Thyroid gland (tissue), 4 donors: ENCODE data around the gene ALOX15B. TPM values are rescaled to one million over a fixed set of nuclear protein-coding genes. Genes with fewer than 3 reads are reported as not detected.
"Not testable (repeated sequence)": the region's sequence is repeated elsewhere in the genome, so short reads cannot be mapped to it uniquely, and the experiment has no call there.

Experiments
- DNase-seq, 2 donors: peaks; one replicate each; pipeline ENCODE4 v3.0.0-alpha.2; 2019
- H3K27ac ChIP-seq, 3 donors: fragments of 200-600 bp; sonication (generic); 1 replicate in 2 of 3; 2 replicates in 1 of 3; pipeline ENCODE4 v1.5.1; 2016 to 2019; ENCODE audit warnings: mild to moderate bottlenecking in 1 of 3, moderate library complexity in 1 of 3
- H3K27me3 ChIP-seq: fragments of 200-600 bp; sonication (generic); one replicate; pipeline ENCODE4 v1.5.1; 2019
- H3K36me3 ChIP-seq, 2 donors: fragments of 200-600 bp; sonication (generic); one replicate each; pipeline ENCODE4 v1.5.1; 2016 to 2019
- H3K4me1 ChIP-seq, 2 donors: fragments of 200-600 bp; sonication (generic); one replicate each; pipeline ENCODE4 v1.5.1; 2017 to 2019
- H3K4me3 ChIP-seq, 3 donors: fragments of 200-600 bp; sonication (generic); replicated peaks in 1 of 3; 1 replicate in 2 of 3; 2 replicates in 1 of 3; pipeline ENCODE4 v1.5.1; 2016; ENCODE audit warnings: mild to moderate bottlenecking in 1 of 3
- H3K9me3 ChIP-seq: fragments of 200-600 bp; sonication (generic); one replicate; pipeline ENCODE4 v1.5.1; 2017
- POLR2A ChIP-seq, 2 donors: fragments of 450-650 bp; IDR thresholded peaks; one replicate each; pipeline ENCODE4 v1.6.1; 2017; ENCODE audit warnings: antibody characterized with exemption in 2 of 2, mild to moderate bottlenecking in 2 of 2, moderate library complexity in 1 of 2
- WGBS, 2 donors: methylation state at CpG; one replicate each; pipeline ENCODE4 v1.1.5; 2017; 5-methylcytosine and 5-hydroxymethylcytosine counted together
- intact Hi-C: fragments of 100-400 bp; cut with DNase I; formaldehyde crosslinking; loops from one replicate; pipeline ENCODE4 v1.15.1; 2023
- total RNA-seq, 4 donors: library from RNA; depleted of rRNA; stranded (reverse); fragments of >200 nt; gene quantifications; one replicate each; pipeline ENCODE4 v1.2.3, GENCODE V29; 2016
- TF ChIP-seq, protein P1 (sequence below), 6 experiments: fragments of 200-600 bp in 3 of 6; fragments of 450-650 bp in 3 of 6; sonication (generic) in 3 of 6; IDR thresholded peaks; one replicate each; pipeline ENCODE4 v1.5.1; 2016 to 2019; ENCODE audit warnings: antibody characterized with exemption in 6 of 6, mild to moderate bottlenecking in 2 of 6, inconsistent platforms in 1 of 6, moderate library complexity in 1 of 6

The ALOX15B gene
- total RNA-seq, 4 donors from 2014 or later, result 0.67 to 3.3 (median 1.1) TPM

DNA sequence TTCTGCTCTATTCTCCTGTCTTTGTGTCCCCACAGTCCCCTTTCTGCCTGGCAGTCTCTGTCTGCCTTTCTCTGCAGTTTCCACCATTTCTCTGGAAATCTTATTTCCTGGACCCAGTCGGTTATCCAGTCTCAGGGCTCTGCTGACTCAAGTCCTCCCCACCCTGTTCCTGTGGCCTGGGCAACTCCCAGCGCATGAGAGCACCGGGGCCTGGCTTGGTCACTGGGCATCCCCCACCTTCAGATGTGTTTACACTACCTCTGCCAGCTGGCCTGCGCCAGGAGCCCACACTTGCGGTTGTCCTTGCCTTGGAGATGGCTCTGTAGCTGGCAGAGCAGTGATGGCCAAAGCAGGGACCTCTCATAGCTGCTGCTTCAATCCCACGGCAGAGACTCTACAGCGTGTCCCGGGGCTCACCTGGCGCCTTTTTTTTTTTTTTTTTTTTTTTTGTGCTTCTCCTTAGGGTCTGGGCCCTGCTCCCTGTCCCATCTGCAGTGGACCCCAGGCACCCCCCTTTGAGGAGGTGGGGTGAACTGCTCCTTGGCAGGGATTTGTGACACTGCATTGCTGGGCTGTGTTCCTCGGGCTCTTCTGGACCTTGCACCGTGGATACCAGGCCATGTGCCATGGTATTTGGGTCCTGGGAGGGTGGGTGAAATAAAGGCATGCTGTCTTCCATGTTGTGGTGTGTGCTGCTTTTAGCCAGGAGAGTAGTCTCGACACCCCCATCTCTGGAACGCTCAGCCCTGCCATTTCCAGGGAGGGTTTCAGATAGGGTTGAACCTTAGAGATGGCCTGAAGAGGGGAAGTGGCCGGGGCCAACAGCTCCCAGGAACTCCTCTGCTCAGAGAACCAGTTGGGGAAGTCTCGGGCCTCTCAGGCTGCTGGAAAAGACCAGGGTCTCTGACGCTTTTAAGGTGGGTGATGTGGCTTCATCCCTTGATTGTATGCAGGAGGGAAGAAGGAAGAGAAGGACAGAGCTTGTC, 18.9 kb upstream of the ALOX15B start:
- Histone ChIP-seq H3K4me3 (no peak overlapping the region), H3K4me1 (peaks cover 25 to 39% of the 10 kb centered on the region in 2 donors), H3K9me3 (no peaks in the 10 kb centered on the region), H3K27ac (no peak overlapping the region), H3K36me3 (no peaks in the 10 kb centered on the region), H3K27me3 (no peaks in the 10 kb centered on the region)
- WGBS, 2 donors, result 78 to 88% methylated on average over 13 to 15 of the region's 16 CpGs
- DNase-seq, result peak in 1 of 2 donors; percentile 39
- TF ChIP-seq, protein P1, sequence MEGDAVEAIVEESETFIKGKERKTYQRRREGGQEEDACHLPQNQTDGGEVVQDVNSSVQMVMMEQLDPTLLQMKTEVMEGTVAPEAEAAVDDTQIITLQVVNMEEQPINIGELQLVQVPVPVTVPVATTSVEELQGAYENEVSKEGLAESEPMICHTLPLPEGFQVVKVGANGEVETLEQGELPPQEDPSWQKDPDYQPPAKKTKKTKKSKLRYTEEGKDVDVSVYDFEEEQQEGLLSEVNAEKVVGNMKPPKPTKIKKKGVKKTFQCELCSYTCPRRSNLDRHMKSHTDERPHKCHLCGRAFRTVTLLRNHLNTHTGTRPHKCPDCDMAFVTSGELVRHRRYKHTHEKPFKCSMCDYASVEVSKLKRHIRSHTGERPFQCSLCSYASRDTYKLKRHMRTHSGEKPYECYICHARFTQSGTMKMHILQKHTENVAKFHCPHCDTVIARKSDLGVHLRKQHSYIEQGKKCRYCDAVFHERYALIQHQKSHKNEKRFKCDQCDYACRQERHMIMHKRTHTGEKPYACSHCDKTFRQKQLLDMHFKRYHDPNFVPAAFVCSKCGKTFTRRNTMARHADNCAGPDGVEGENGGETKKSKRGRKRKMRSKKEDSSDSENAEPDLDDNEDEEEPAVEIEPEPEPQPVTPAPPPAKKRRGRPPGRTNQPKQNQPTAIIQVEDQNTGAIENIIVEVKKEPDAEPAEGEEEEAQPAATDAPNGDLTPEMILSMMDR (IDR thresholded peaks at IDR 0.05), result no peak
- TF ChIP-seq POLR2A (IDR thresholded peaks at IDR 0.05), result peak in 1 of 2 donors; percentile 7
- intact Hi-C loops, result no loop called here

DNA sequence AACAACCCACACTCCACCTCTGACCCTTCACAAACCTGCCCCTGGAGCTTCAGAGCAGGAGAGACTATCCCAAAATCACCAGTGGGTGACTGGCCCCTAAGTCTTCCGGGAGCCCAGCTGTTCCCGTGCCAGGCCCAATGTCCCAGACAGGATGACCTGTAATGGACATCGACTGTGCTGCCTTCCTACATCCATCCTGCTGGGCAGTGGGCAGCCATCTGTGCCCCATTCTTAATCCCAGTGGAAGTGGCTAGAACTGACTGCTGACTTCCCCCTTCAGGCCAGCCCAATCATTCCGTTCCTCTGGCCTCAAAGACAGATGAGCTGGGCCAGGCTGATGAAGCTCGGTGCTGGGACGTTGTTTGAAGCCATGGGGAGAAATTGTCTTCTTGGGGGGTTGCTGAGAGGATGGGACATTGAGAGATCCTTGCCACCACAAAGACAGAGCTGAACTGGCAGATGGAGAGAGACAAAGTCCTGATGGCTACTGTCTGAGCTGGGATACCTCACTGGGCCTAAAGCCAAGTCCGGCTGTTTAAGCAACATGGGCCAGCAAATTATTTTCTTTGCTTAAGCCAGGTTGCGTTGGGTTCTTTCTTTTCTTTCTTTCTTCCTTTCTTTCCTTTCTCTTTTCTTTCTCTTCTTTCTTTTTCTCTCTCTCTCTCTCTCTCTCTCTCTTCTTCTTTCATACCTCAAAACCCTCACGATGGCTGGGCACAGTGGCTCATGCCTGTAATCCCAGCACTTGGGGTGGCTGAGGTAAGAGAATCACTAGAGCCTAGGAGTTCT, 17.9 kb upstream of the ALOX15B start:
- H3K27me3 ChIP-seq, result no peaks in the 10 kb centered on the region
- TF ChIP-seq, protein P1 (IDR thresholded peaks at IDR 0.05), result no peak
- TF ChIP-seq POLR2A (IDR thresholded peaks at IDR 0.05), result no peak
- DNase-seq, result no peak

DNA sequence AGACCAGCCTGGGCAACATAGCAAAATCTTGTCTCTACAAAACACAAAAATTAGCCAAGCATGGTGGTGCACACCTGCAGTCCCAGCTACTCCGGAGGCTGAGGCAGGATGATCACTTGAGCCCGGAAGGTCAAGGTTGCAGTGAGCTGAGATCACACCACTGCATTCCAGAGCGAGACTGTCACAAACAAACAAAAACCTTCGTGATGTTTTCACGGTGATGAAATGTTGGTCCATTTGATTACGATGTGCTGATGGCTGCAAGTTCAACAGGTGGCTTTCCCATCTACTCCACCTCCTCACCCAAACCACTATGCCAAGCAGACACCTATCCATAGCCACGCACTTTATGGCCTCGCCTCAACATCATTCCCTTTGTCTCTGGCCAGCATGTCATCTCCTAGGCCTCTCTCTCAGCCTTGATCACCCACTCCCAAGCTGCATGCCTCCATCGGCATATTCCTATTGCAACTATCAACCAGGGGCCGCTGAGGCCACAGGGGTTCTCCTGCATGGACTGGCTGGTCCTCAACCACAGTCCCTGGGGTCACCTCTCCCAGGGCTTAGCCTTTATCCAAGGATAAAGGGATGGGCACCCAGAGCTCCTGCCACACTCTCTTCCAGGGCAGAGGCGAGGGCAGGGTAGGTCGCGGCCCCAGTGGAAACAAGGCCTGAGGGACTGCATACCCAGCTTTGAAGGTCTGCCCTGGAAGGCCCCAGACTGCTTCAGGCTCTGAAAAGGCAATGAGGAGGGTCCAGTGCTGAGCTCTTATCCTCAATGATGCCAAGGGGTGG, 17.1 kb upstream of the ALOX15B start:
- H3K36me3 ChIP-seq, result no peaks in the 10 kb centered on the region
- peaks cover 15 to 27% of the 10 kb centered on the region in 2 donors for H3K4me1 ChIP-seq
- WGBS, 2 donors, result 93% methylated on average over 10 to 13 of the region's 13 CpGs
- H3K27me3 ChIP-seq, result no peaks in the 10 kb centered on the region
- TF ChIP-seq, protein P1 (IDR thresholded peaks at IDR 0.05), result no peak
- no peak for TF ChIP-seq POLR2A (IDR thresholded peaks at IDR 0.05)
- H3K4me3 ChIP-seq, result no peak overlapping the region
- no peaks in the 10 kb centered on the region for H3K9me3 ChIP-seq
- H3K27ac ChIP-seq, result peak overlapping the region in 1 of 3 donors; percentile 59
- DNase-seq, result no peak
- intact Hi-C loops, result no loop called here

More for the DNA sequence above, 17.9 kb upstream of the ALOX15B start:
- WGBS, 2 donors, result 87 to 92% methylated on average over 7 to 9 of the region's 9 CpGs
- Histone ChIP-seq H3K9me3 (no peaks in the 10 kb centered on the region), H3K27ac (no peak overlapping the region), H3K4me1 (peaks cover 23 to 35% of the 10 kb centered on the region in 2 donors), H3K36me3 (no peaks in the 10 kb centered on the region), H3K4me3 (no peak overlapping the region)
- intact Hi-C loops, result no loop called here

DNA sequence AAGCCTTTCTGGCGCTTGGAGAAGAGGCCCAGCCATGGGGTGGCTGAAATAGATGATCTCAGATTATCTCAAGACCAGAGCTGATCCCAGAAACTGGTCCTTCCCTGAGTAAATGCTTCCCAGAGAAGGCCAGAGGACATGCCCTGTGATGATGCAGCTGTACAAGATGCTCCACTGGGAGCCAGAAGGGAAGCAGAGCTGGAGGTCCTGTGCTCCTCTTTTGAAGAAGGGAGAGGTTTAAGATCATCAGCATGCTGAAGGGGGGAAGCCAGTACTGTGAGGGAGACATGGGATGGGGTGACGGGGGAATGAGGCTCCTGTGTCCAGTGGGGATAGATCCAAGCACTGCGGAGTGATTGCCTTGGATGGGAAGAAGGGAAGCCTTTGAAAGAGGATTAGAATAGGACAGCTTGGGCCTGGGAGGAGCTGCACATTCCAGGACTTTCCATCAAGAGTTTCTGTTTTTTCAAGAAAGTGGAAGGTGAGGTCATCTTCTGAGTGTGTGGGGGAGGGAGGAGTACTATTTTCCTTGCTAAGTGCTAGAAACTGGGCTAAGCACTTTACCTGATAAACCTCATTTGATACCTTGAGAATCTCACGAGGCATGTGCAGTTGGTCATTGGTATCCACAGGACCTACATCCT, 16.4 kb upstream of the ALOX15B start:
- intact Hi-C loops, result no loop called here
- WGBS, 2 donors, result 68 to 71% methylated on average over 4 of the region's 4 CpGs
- H3K9me3 ChIP-seq, result no peaks in the 10 kb centered on the region

DNA sequence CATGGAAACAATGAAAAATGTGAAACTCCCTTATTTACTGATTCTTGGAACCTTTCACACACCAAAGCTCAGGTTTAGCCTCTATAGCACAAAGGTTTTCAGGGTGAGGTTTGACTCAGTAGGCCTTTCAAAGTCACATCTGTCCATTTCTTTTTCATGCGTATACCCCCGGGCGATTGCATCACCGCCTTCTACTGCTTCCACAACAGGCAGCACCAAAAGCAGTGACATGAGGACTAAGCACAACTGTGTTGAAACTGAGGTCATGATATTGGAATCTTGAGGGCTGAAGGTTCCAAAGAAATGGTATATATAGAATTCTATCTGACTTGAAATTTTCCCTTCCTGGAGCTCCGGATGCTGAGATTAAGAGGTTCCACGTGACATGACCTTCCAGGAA, 14.7 kb upstream of the ALOX15B start:
- H3K4me3 ChIP-seq, H3K36me3 ChIP-seq, H3K9me3 ChIP-seq, DNase-seq, intact Hi-C loops, H3K27ac ChIP-seq, H3K27me3 ChIP-seq: not testable (repeated sequence)
- H3K4me1 ChIP-seq, result peaks cover 9 to 15% of the 10 kb centered on the region in 2 donors
- 89 to 90% methylated on average over 6 of the region's 6 CpGs for WGBS, 2 donors

More for the DNA sequence above, 16.4 kb upstream of the ALOX15B start:
- TF ChIP-seq POLR2A (IDR thresholded peaks at IDR 0.05), result peak in 1 of 2 donors; percentile 37
- TF ChIP-seq, protein P1 (IDR thresholded peaks at IDR 0.05), result no peak
- DNase-seq, result peak; percentile 46 to 52
- no peak overlapping the region for H3K4me3 ChIP-seq
- no peaks in the 10 kb centered on the region for H3K27me3 ChIP-seq
- peak overlapping the region in 1 of 3 donors; percentile 59 for H3K27ac ChIP-seq
- no peaks in the 10 kb centered on the region for H3K36me3 ChIP-seq
- H3K4me1 ChIP-seq, result peaks cover 9 to 21% of the 10 kb centered on the region in 2 donors
